Skeletal muscle satellite cell (primary cell): ENCODE measurements around the gene SNAPIN.

Source experiments
- H3K27me3 ChIP-seq: 2 replicates; pipeline ENCODE4 v1.7.0; 2013; ENCODE audit warnings: low read length; ENCODE audit not compliant: control insufficient read depth, insufficient read depth
- H3K36me3 ChIP-seq: 2 replicates; pipeline ENCODE4 v1.7.0; 2013; ENCODE audit warnings: mild to moderate bottlenecking, control low read depth, low read length; ENCODE audit not compliant: insufficient read depth
- H3K4me1 ChIP-seq: 2 replicates; pipeline ENCODE4 v1.7.0; 2013; ENCODE audit warnings: low read length; ENCODE audit not compliant: control insufficient read depth, insufficient read depth
- H3K4me2 ChIP-seq: 2 replicates; pipeline ENCODE4 v1.7.0; 2013; ENCODE audit warnings: mild to moderate bottlenecking, low read length
- H3K4me3 ChIP-seq: 2 replicates; pipeline ENCODE4 v1.7.0; 2013; ENCODE audit warnings: low read length
- H3K9ac ChIP-seq: 2 replicates; pipeline ENCODE4 v1.7.0; 2013; ENCODE audit warnings: mild to moderate bottlenecking, low read depth, low read length, moderate library complexity
- H3K9me3 ChIP-seq: replicated peaks from 2 replicates; pipeline ENCODE4 v1.7.0; 2013; ENCODE audit warnings: mild to moderate bottlenecking, control low read depth, low read length

SNAPIN gene

GRCh38 chr1:153614906-153615305 is 43.6 kb upstream of the SNAPIN start:
- Histone ChIP-seq H3K27me3 (no peaks in the 10 kb centered on the region), H3K36me3 (peaks cover 21% of the 10 kb centered on the region), H3K9me3 (no peaks in the 10 kb centered on the region), H3K9ac (no peak overlapping the region), H3K4me1 (peaks cover 28% of the 10 kb centered on the region), H3K4me2 (no peak overlapping the region), H3K4me3 (no peak overlapping the region)

GRCh38 chr1:153615406-153615805 is 43.1 kb upstream of the SNAPIN start:
- Histone ChIP-seq H3K9me3 (no peaks in the 10 kb centered on the region), H3K4me2 (no peak overlapping the region), H3K36me3 (peaks cover 23% of the 10 kb centered on the region), H3K4me1 (peaks cover 23% of the 10 kb centered on the region), H3K9ac (no peak overlapping the region), H3K27me3 (no peaks in the 10 kb centered on the region), H3K4me3 (no peak overlapping the region)

- Histone ChIP-seq H3K4me3 (no peak within 1 kb of the TSS), H3K4me1 (peaks cover 19% of the 10 kb centered on the region), H3K9ac (no peak within 1 kb of the TSS), H3K36me3 (peaks cover 28% of the 10 kb centered on the region), H3K4me2 (no peak within 1 kb of the TSS), H3K9me3 (no peaks in the 10 kb centered on the region), H3K27me3 (no peaks in the 10 kb centered on the region)
Observed at GRCh38 chr1:153616144-153616916, 42.2 kb upstream of the SNAPIN start, which contains the start of gene S100A14. TSS of gene S100A14 (minus strand) at chr1:153616325. CDS start at chr1:153615858, 467 bp downstream.

DNA sequence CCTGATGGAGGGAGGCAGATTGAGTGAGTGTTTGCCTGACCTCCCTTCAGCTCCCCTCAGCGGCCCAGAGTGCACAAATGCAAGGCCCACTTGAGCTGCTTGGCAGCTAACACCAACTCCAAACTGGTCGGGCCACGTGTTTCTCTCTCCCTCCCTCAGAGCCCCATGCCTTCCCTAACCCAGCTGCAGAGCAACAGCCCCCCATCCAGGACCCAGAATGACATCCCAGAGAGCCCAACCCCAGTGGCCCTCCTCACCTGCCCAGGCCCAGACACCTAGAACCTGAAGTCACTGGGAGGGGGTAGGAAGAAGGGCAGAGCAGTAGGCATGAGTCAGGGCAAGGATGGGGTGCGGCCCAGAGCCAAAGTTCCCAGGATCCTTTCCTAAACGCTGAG is 41.6 kb upstream of the SNAPIN start:
- no peak overlapping the region for H3K9ac ChIP-seq
- H3K27me3 ChIP-seq, result no peaks in the 10 kb centered on the region
- H3K36me3 ChIP-seq, result peaks cover 25% of the 10 kb centered on the region
- no peaks in the 10 kb centered on the region for H3K9me3 ChIP-seq
- no peak overlapping the region for H3K4me2 ChIP-seq
- peaks cover 19% of the 10 kb centered on the region for H3K4me1 ChIP-seq
- H3K4me3 ChIP-seq, result no peak overlapping the region

GRCh38 chr1:153617663-153618062 is 40.8 kb upstream of the SNAPIN start:
- peaks cover 19% of the 10 kb centered on the region for H3K4me1 ChIP-seq
- H3K27me3 ChIP-seq, result no peaks in the 10 kb centered on the region
- no peaks in the 10 kb centered on the region for H3K9me3 ChIP-seq
- H3K36me3 ChIP-seq, result peaks cover 31% of the 10 kb centered on the region
- no peak overlapping the region for H3K4me2 ChIP-seq
- no peak overlapping the region for H3K4me3 ChIP-seq
- H3K9ac ChIP-seq, result peak overlapping the region; percentile 14

- Histone ChIP-seq H3K4me1 (peaks cover 18% of the 10 kb centered on the region), H3K36me3 (peaks cover 43% of the 10 kb centered on the region), H3K4me3 (no peak overlapping the region), H3K27me3 (no peaks in the 10 kb centered on the region), H3K9me3 (no peaks in the 10 kb centered on the region), H3K4me2 (no peak overlapping the region), H3K9ac (no peak overlapping the region)
Observed at GRCh38 chr1:153619171-153619570, 39.3 kb upstream of the SNAPIN start.

- H3K36me3 ChIP-seq, result peaks cover 52% of the 10 kb centered on the region
- no peaks in the 10 kb centered on the region for H3K27me3 ChIP-seq
- no peaks in the 10 kb centered on the region for H3K9me3 ChIP-seq
- no peak overlapping the region for H3K9ac ChIP-seq
- no peak overlapping the region for H3K4me2 ChIP-seq
- H3K4me3 ChIP-seq, result no peak overlapping the region
- peaks cover 44% of the 10 kb centered on the region for H3K4me1 ChIP-seq
Observed at GRCh38 chr1:153623101-153623500, 35.4 kb upstream of the SNAPIN start.

- H3K4me1 ChIP-seq, result peaks cover 45% of the 10 kb centered on the region
- no peak overlapping the region for H3K9ac ChIP-seq
- peak overlapping the region; percentile 81 for H3K4me3 ChIP-seq
- no peaks in the 10 kb centered on the region for H3K9me3 ChIP-seq
- peak overlapping the region; percentile 92 for H3K4me2 ChIP-seq
- H3K27me3 ChIP-seq, result no peaks in the 10 kb centered on the region
- H3K36me3 ChIP-seq, result peaks cover 35% of the 10 kb centered on the region
Observed at GRCh38 chr1:153624965-153625611, 33.4 kb upstream of the SNAPIN start.

GRCh38 chr1:153626477-153626903 is 32.0 kb upstream of the SNAPIN start:
- Histone ChIP-seq H3K36me3 (peaks cover 27% of the 10 kb centered on the region), H3K4me2 (peak overlapping the region; percentile 92), H3K9ac (peak overlapping the region; percentile 92), H3K4me1 (peaks cover 47% of the 10 kb centered on the region), H3K27me3 (no peaks in the 10 kb centered on the region), H3K4me3 (peak overlapping the region; percentile 81), H3K9me3 (no peaks in the 10 kb centered on the region)

DNA sequence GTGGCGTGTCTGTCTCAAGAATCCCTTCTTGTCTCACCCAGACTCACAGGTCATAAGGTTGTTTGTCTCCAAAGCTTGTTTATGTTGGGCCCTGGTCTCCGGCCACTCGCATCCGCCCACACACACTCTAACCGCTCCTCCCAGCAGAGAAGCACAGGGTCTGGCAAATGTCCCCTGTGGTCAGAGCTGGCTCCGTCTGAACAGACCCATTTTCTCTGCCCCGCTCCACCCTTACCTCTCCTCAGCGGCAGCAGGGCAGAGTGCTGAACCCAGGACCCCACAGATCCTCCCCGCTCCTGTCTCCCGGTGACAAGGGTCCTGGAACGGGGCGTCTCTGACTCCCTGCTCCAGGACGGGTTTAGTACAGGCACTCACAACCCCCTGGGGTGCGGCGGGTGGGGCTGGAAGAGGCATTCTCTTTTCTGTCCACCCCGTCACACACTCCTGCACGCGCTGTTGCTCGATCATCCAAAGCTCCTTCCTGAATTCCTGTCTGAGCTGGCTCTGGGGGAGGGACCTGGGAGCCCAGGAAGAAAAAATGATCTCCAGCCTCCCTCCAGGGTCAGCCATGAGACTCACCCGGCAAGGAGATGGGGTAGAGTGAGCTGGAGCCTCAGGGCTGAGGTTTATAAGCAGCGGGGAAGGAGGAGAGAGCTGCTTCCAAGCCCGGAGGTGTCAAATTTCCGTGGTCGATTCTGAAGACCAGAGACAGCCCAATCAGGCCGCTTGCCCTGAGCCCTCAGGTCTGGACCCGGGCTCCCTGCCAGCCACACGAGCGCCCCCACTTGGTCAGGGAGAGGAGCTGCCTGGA is 31.4 kb upstream of the SNAPIN start, which contains the start of gene S100A13:
TSS of gene S100A13 (minus strand) at position 602 of the 811 bp plus-strand sequence. CDS start 1,033 bp downstream, outside the sequence.
- peaks cover 49% of the 10 kb centered on the region for H3K4me1 ChIP-seq
- H3K9ac ChIP-seq, result peak within 1 kb of the TSS; percentile 92
- H3K4me3 ChIP-seq, result peak within 1 kb of the TSS; percentile 81
- H3K36me3 ChIP-seq, result peaks cover 27% of the 10 kb centered on the region
- no peaks in the 10 kb centered on the region for H3K27me3 ChIP-seq
- H3K9me3 ChIP-seq, result no peaks in the 10 kb centered on the region
- H3K4me2 ChIP-seq, result peak within 1 kb of the TSS; percentile 92
